GM12878 (cell line): ENCODE measurements around the gene SEPTIN5. TPM values are rescaled to one million over a fixed set of nuclear protein-coding genes. Genes with fewer than 3 reads are reported as not detected.

Experiments used
- ATAC-seq: fragments of 200-7000 bp; cut with Tn5 transposase; 3 replicates; pipeline ENCODE4 v1.9.1; 2020; ENCODE audit warnings: mild to moderate bottlenecking, moderate library complexity
- BruUV-seq: library from RNA; stranded (reverse); fragments of 400-500 nt; replicated peaks from 2 replicates; lab custom pipeline; 2021; lab: Mats Ljungman, UMichigan
- CTCF ChIA-PET: fragments of 300-600 bp; sonication (Branson Sonifier 250); formaldehyde crosslinking; extraction: SDS; loops from one replicate; lab custom pipeline; 2021; ENCODE audit warnings: inconsistent platforms; lab: Yijun Ruan, JAX
- POLR2A ChIA-PET: fragments of 350-600 bp; formaldehyde crosslinking; extraction: SDS; loops from one replicate; lab custom pipeline; 2021; ENCODE audit warnings: inconsistent platforms; lab: Charles Lee
- RAD21 ChIA-PET: fragments of 300-600 bp; sonication (Branson Sonifier 250); formaldehyde crosslinking; loops from one replicate; lab custom pipeline; 2023; ENCODE audit warnings: antibody characterized with exemption; ENCODE audit not compliant: unreplicated experiment; lab: Charles Lee
- SMC1A ChIA-PET: fragments of 300-600 bp; sonication (Branson Sonifier 250); formaldehyde crosslinking; loops from one replicate; lab custom pipeline; 2023; ENCODE audit not compliant: unreplicated experiment, uncharacterized antibody; lab: Charles Lee
- DNase-seq: peaks from one replicate; pipeline ENCODE4 v3.0.0-alpha.2; 2011; ENCODE audit warnings: low read depth, low spot score
- FAIRE-seq: peaks from 3 replicates; lab custom pipeline; 2011; peaks lifted over from hg19 to GRCh38; lab: Jason Lieb, UNC
- H2AFZ ChIP-seq: 2 replicates; pipeline ENCODE4 v1.6.0; 2011; ENCODE audit warnings: low read depth, low read length, control low read depth; ENCODE audit not compliant: control insufficient read depth
- H3K27ac ChIP-seq: 2 replicates; pipeline ENCODE4 v1.5.1; 2011; ENCODE audit warnings: control low read depth; ENCODE audit not compliant: control insufficient read depth, insufficient read depth
- H3K27me3 ChIP-seq, 2 experiments: replicated peaks in 1 of 2; 2 replicates each; pipeline versions ENCODE4 v1.6.0 to v1.6.1; 2011; ENCODE audit warnings: low read length in 1 of 2; ENCODE audit not compliant: control insufficient read depth in 2 of 2, insufficient read depth in 2 of 2
- H3K36me3 ChIP-seq, 2 experiments: 2 replicates each; pipeline ENCODE4 v1.5.1; 2011; ENCODE audit warnings: low read length in 1 of 2; ENCODE audit not compliant: control insufficient read depth in 2 of 2, insufficient read depth in 2 of 2
- H3K4me1 ChIP-seq: 2 replicates; pipeline ENCODE4 v1.6.1; 2011; ENCODE audit warnings: mild to moderate bottlenecking, low read length, moderate library complexity, mixed read lengths; ENCODE audit not compliant: control insufficient read depth, insufficient read depth
- H3K4me2 ChIP-seq: 2 replicates; pipeline ENCODE4 v1.6.0; 2011; ENCODE audit warnings: control low read depth; ENCODE audit not compliant: control insufficient read depth, insufficient read depth
- H3K4me3 ChIP-seq: fragments of 200-600 bp; sonication (generic); 2 replicates; pipeline ENCODE4 v1.5.1; 2016
- H3K79me2 ChIP-seq: 2 replicates; pipeline ENCODE4 v1.6.0; 2011; ENCODE audit warnings: low read length; ENCODE audit not compliant: control insufficient read depth, insufficient read depth
- H3K9ac ChIP-seq: 2 replicates; pipeline ENCODE4 v1.8.0; 2011; ENCODE audit warnings: low read length, control low read depth, mixed read lengths; ENCODE audit not compliant: control insufficient read depth, insufficient read depth
- H3K9me3 ChIP-seq: replicated peaks from 3 replicates; pipeline ENCODE4 v1.5.1; 2011; ENCODE audit warnings: mild to moderate bottlenecking, low read length; ENCODE audit not compliant: control insufficient read depth, insufficient read depth
- H4K20me1 ChIP-seq: 2 replicates; pipeline ENCODE4 v1.6.0; 2011; ENCODE audit not compliant: control insufficient read depth, insufficient read depth
- BACH1 ChIP-seq: fragments of 450-650 bp; IDR thresholded peaks from 2 replicates; pipeline ENCODE4 v1.6.1; 2017; ENCODE audit warnings: mild to moderate bottlenecking, borderline replicate concordance
- BMI1 ChIP-seq: fragments of 450-650 bp; IDR thresholded peaks from 2 replicates; pipeline ENCODE4 v1.6.1; 2016; ENCODE audit warnings: mild to moderate bottlenecking, moderate library complexity, borderline replicate concordance
- MAX ChIP-seq: IDR thresholded peaks from 2 replicates; pipeline ENCODE4 v1.6.1; 2012; ENCODE audit warnings: low read depth, low read length, improper control_type of control experiment
- MTA3 ChIP-seq: IDR thresholded peaks from 2 replicates; pipeline ENCODE4 v1.6.1; 2012; ENCODE audit warnings: low read length, inconsistent platforms, borderline replicate concordance
- NFYA ChIP-seq: IDR thresholded peaks from 2 replicates; pipeline ENCODE4 v1.6.1; 2011; ENCODE audit warnings: low read depth, mild to moderate bottlenecking, low read length, improper control_type of control experiment, borderline replicate concordance
- NKRF ChIP-seq: fragments of 450-650 bp; conservative IDR thresholded peaks from 2 replicates; pipeline ENCODE4 v1.6.1; 2017; ENCODE audit warnings: mild to moderate bottlenecking, moderate library complexity
- NR2C2 ChIP-seq: IDR thresholded peaks from 2 replicates; pipeline ENCODE4 v1.6.1; 2011; ENCODE audit warnings: borderline replicate concordance, low read depth; ENCODE audit not compliant: control insufficient read depth, insufficient read length
- PRDM15 ChIP-seq: fragments of 450-650 bp; formaldehyde crosslinking; IDR thresholded peaks from 2 replicates; pipeline ENCODE4 v1.4.0; 2020; ENCODE audit warnings: mild to moderate bottlenecking, moderate library complexity
- SKIL ChIP-seq: fragments of 450-650 bp; IDR thresholded peaks from 2 replicates; pipeline ENCODE4 v1.6.1; 2017; ENCODE audit warnings: mild to moderate bottlenecking, low read depth, inconsistent platforms; ENCODE audit not compliant: poor library complexity, severe bottlenecking
- STAT3 ChIP-seq: IDR thresholded peaks from 2 replicates; pipeline ENCODE4 v1.6.1; 2011; ENCODE audit warnings: low read depth, low read length, improper control_type of control experiment
- TARDBP ChIP-seq: IDR thresholded peaks from 2 replicates; pipeline ENCODE4 v1.6.1; 2016; ENCODE audit warnings: borderline replicate concordance
- TCF7 ChIP-seq: IDR thresholded peaks from 2 replicates; pipeline ENCODE4 v1.6.1; 2014; ENCODE audit warnings: antibody characterized with exemption, borderline replicate concordance
- ZNF24 ChIP-seq: fragments of 450-650 bp; IDR thresholded peaks from 2 replicates; pipeline ENCODE4 v1.6.1; 2017; ENCODE audit warnings: antibody characterized with exemption, mild to moderate bottlenecking
- WGBS: methylation state at CpG from one replicate; pipeline ENCODE4 v1.1.6; 2016; ENCODE audit warnings: low lambda C conversion rate; ENCODE audit not compliant: insufficient replicate concordance, insufficient coverage; ENCODE audit errors: missing lambda C conversion rate; 5-methylcytosine and 5-hydroxymethylcytosine counted together
- in situ Hi-C: fragments of 300-500 bp; cut with MboI; formaldehyde crosslinking; loops from 9 replicates; pipeline ENCODE4 v1.14.3; 2018; ENCODE audit warnings: mixed read lengths
- intact Hi-C: fragments of 100-400 bp; cut with micrococcal nuclease; formaldehyde crosslinking; loops from one replicate; pipeline ENCODE4 v1.14.2; 2022; ENCODE audit not compliant: unreplicated experiment
- polyA plus RNA-seq, 11 experiments: library from polyadenylated mRNA; depleted of rRNA in 4 of 11; unstranded in 6 of 11; stranded (reverse) in 5 of 11; fragments of >200 nt; fragmentation: Nextera tagmentation in 4 of 11; fragmentation: Illumina TruSeq in 1 of 11; extraction: Ambion mirVana in 4 of 11; extraction: Trizol in 1 of 11; gene quantifications; 1 replicate in 1 of 11; 2 replicates in 10 of 11; pipeline versions ENCODE4 v1.2.1 to v1.2.3, GENCODE V29; 2011 to 2016; ENCODE audit warnings: inconsistent platforms in 2 of 11, missing spikeins in 2 of 11, low read depth in 1 of 11
- total RNA-seq, 4 experiments: library from RNA; depleted of rRNA in 3 of 4; stranded (reverse); fragments of >200 nt in 3 of 4; fragmentation: Illumina TruSeq in 1 of 4; extraction: Trizol in 1 of 4; gene quantifications; 2 replicates each; pipeline versions ENCODE4 v1.2.1 to v1.2.3, GENCODE V29; 2013 to 2021

Gene SEPTIN5
- total and polyA plus RNA-seq, 10 of the 15 experiments (the other 5 are each of a cell fraction or from before 2014, with no cell fraction given): 0.13 to 1.1 (median 0.34) TPM; not detected in 5

GRCh38 chr22:19668748-19669147 lies 45.6 kb upstream of the SEPTIN5 start:
- intact Hi-C loops (no loop called here), in situ Hi-C loops (no loop called here)
- BruUV-seq: no TSS peak
- H3K4me1 ChIP-seq: no peaks in the 10 kb centered on the region
- CTCF ChIA-PET: interaction anchor here (1.3 kb wide), 1 partner anchor 11 kb away, joined by 3 read pairs; no protein-coding TSS in a partner anchor
- TF ChIP-seq STAT3: no peak
- no peak for TF ChIP-seq MTA3
- TF ChIP-seq NFYA: no peak
- TF ChIP-seq PRDM15 (CRISPR knock-in tag): no peak
- TF ChIP-seq BMI1: no peak
- TF ChIP-seq ZNF24: no peak
- TF ChIP-seq NKRF: no peak
- TF ChIP-seq SKIL: no peak
- no peak for TF ChIP-seq TARDBP
- TF ChIP-seq NR2C2: no peak
- no peak for TF ChIP-seq TCF7
- no peak for TF ChIP-seq MAX
- TF ChIP-seq BACH1: no peak
- RAD21 ChIA-PET: no interaction called here
- no peak overlapping the region for H2AFZ ChIP-seq
- WGBS: 45% methylated on average over 10 of the region's 10 CpGs
- SMC1A ChIA-PET: no interaction called here
- no peaks in the 10 kb centered on the region for H4K20me1 ChIP-seq
- no peaks in the 10 kb centered on the region for H3K9me3 ChIP-seq
- no peak overlapping the region for H3K9ac ChIP-seq
- H3K27me3 ChIP-seq: no peaks in the 10 kb centered on the region; a peak in 2 of 4 replicates
- H3K4me2 ChIP-seq: no peak overlapping the region
- FAIRE-seq (no peak), DNase-seq (no peak), ATAC-seq (no peak)
- no peaks in the 10 kb centered on the region for H3K79me2 ChIP-seq
- POLR2A ChIA-PET: no interaction called here
- H3K4me3 ChIP-seq: no peak overlapping the region
- H3K36me3 ChIP-seq: no peaks in the 10 kb centered on the region
- H3K27ac ChIP-seq: no peak overlapping the region
